Measurements from ENCODE around the gene A2M. TPM values are rescaled to one million over a fixed set of nuclear protein-coding genes. Genes with fewer than 3 reads are reported as not detected.

A2M gene
- total and polyA plus RNA-seq, 2 of the 13 experiments (the other 11 are each of a cell fraction or from before 2014, with no cell fraction given) = 2,807 to 6,551 TPM

DNA sequence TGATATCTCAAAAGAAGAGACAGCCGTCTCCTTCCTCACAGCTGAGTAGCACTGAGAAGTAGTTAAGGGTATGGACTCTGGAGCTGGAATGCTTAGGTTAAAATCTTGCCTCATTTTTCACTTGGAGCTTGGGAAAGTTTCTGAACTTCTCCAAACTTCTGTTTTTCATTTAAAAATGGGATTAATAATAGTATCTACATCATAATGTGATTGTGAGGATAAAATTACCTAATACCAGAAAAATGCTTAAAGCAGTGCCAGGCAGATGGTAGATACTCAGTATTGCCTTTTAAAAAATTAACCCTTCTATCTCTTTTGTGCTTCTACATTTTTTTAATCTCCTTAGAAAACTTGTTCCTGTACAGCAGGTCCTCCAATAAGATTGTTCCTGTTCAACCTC, 63.1 kb downstream of the A2M start:
- in situ Hi-C loops (cut with HindIII; ENCODE audit: extremely low pct_ligation_motif_present, low pct_unique_long_range_greater_than_20kb) = no loop called here
- DNase-seq (ENCODE audit: low spot score) (no peak), FAIRE-seq (no peak), ATAC-seq (no peak)
- ChIA-PET CTCF (ENCODE audit: low intra/inter-chr PET ratio, low total read pairs) (no interaction called here), POLR2A (no interaction called here)
- H3K4me2 ChIP-seq (ENCODE audit: low read depth, low read length) = no peak overlapping the region
- TF ChIP-seq ZBTB44 (CRISPR knock-in tag; IDR thresholded peaks at IDR 0.05) (no peak), SSRP1 (CRISPR knock-in tag; IDR thresholded peaks at IDR 0.05) (no peak), ZNF879 (CRISPR knock-in tag; IDR thresholded peaks at IDR 0.05) (no peak), ATF4 (CRISPR knock-in tag; IDR thresholded peaks at IDR 0.05) (no peak), RXRA (CRISPR knock-in tag; IDR thresholded peaks at IDR 0.05) (no peak), RBAK (CRISPR knock-in tag; IDR thresholded peaks at IDR 0.05) (no peak), EHMT2 (IDR thresholded peaks at IDR 0.05; ENCODE audit: borderline replicate concordance, low read depth, low read length) (no peak)
- intact Hi-C loops (cut with micrococcal nuclease; ENCODE audit: unreplicated experiment) = no loop called here
- no peaks in the 10 kb centered on the region for H4K20me1 ChIP-seq (ENCODE audit: insufficient read depth, low read length)
- H3K4me3 ChIP-seq (replicated peaks in 1 of 3; ENCODE audit: insufficient read depth in 1 of 3, low read depth in 2 of 3, low read length in 3 of 3) = no peak overlapping the region
- no TSS peak for BruUV-seq (replicated peaks)
- H3K9me3 ChIP-seq (ENCODE audit: low read length) = no peaks in the 10 kb centered on the region
- 35% methylated on average over 1 of the region's 1 CpG for WGBS (ENCODE audit: low lambda C conversion rate)
- H3K27ac ChIP-seq (ENCODE audit: extremely low read length, insufficient read depth, low read length) = no peak overlapping the region
- no peaks in the 10 kb centered on the region for H3K79me2 ChIP-seq (ENCODE audit: insufficient read depth, low read length)
- H3K4me1 ChIP-seq (ENCODE audit: insufficient read depth, low read length) = no peaks in the 10 kb centered on the region
- no peaks in the 10 kb centered on the region for H3K36me3 ChIP-seq (replicated peaks in 1 of 2; ENCODE audit: control insufficient read depth in 1 of 2, insufficient read depth in 2 of 2, low read length in 2 of 2)
- H2AFZ ChIP-seq (ENCODE audit: low read length) = no peak overlapping the region
- H3K9ac ChIP-seq (ENCODE audit: insufficient read depth, low read depth, low read length) = no peak overlapping the region
- peaks cover 0 to 16% of the 10 kb centered on the region in 2 experiments; a peak in 4 of 5 replicates for H3K27me3 ChIP-seq (ENCODE audit: control insufficient read depth in 1 of 2, insufficient read depth in 2 of 2, low read length in 2 of 2)

All from HepG2 (cell line).